H1 (cell line): ENCODE measurements around the gene SORBS1. TPM values are rescaled to one million over a fixed set of nuclear protein-coding genes. Genes with fewer than 3 reads are reported as not detected.

ENCODE experiments used
- CTCF ChIA-PET: fragments of 300-600 bp; sonication (Branson Sonifier 250); formaldehyde crosslinking; loops from one replicate; lab custom pipeline; 2021; ENCODE audit not compliant: partially characterized antibody; lab: Charles Lee
- POLR2A ChIA-PET: fragments of 300-600 bp; sonication (Branson Sonifier 250); formaldehyde crosslinking; loops from one replicate; lab custom pipeline; 2021; ENCODE audit warnings: inconsistent platforms; ENCODE audit not compliant: partially characterized antibody; lab: Charles Lee
- DNase-seq, 2 experiments: peaks; one replicate each; pipeline versions ENCODE4 v3.0.0 to v3.0.0-alpha.2; 2010 to 2022; ENCODE audit warnings: low spot score in 2 of 2, low read depth in 1 of 2, mixed read lengths in 1 of 2
- FAIRE-seq: peaks from 2 replicates; lab custom pipeline; 2011; peaks lifted over from hg19 to GRCh38; lab: Jason Lieb, UNC
- H2AFZ ChIP-seq: 2 replicates; pipeline ENCODE4 v1.8.1; 2012; ENCODE audit warnings: low read length, inconsistent platforms
- H2AK5ac ChIP-seq: 2 replicates; pipeline ENCODE4 v1.6.1; 2013; ENCODE audit warnings: low read depth, low read length
- H2BK120ac ChIP-seq: replicated peaks from 2 replicates; pipeline ENCODE3; 2013; ENCODE audit warnings: low read depth, low read length, inconsistent platforms
- H2BK12ac ChIP-seq: 2 replicates; pipeline ENCODE4 v1.6.1; 2013; ENCODE audit warnings: low read depth, low read length
- H2BK15ac ChIP-seq: 2 replicates; pipeline ENCODE4 v1.6.1; 2013; ENCODE audit warnings: low read length
- H2BK20ac ChIP-seq: 2 replicates; pipeline ENCODE4 v1.6.1; 2013; ENCODE audit warnings: low read length
- H2BK5ac ChIP-seq: 2 replicates; pipeline ENCODE4 v1.6.1; 2013; ENCODE audit warnings: low read depth, low read length
- H3K14ac ChIP-seq: 2 replicates; pipeline ENCODE4 v1.6.1; 2013; ENCODE audit warnings: inconsistent platforms; ENCODE audit not compliant: insufficient read length
- H3K18ac ChIP-seq: 2 replicates; pipeline ENCODE4 v1.6.1; 2013; ENCODE audit warnings: low read length; ENCODE audit errors: extremely low read depth
- H3K23ac ChIP-seq: 2 replicates; pipeline ENCODE4 v1.6.1; 2013; ENCODE audit warnings: inconsistent platforms; ENCODE audit not compliant: insufficient read length
- H3K23me2 ChIP-seq: 2 replicates; pipeline ENCODE4 v1.6.1; 2013; ENCODE audit warnings: low read depth, low read length
- H3K27ac ChIP-seq: 2 replicates; pipeline ENCODE4 v1.6.1; 2011; ENCODE audit warnings: low read depth, low read length, inconsistent platforms
- H3K27me3 ChIP-seq, 4 experiments: replicated peaks in 1 of 4; 1 replicate in 1 of 4; 2 replicates in 3 of 4; pipeline versions ENCODE4 v1.6.1 to v1.8.1; 2011 to 2013; ENCODE audit warnings: low read length in 3 of 4, mild to moderate bottlenecking in 3 of 4, inconsistent platforms in 2 of 4, mixed read lengths in 2 of 4, moderate library complexity in 1 of 4; ENCODE audit not compliant: control insufficient read depth in 3 of 4, insufficient read depth in 3 of 4; ENCODE audit errors: extremely low read depth in 1 of 4
- H3K36me3 ChIP-seq, 4 experiments: 2 replicates each; pipeline versions ENCODE4 v1.6.1 to v1.8.1; 2011 to 2013; ENCODE audit warnings: mild to moderate bottlenecking in 4 of 4, low read length in 3 of 4, moderate library complexity in 2 of 4, control low read depth in 1 of 4, inconsistent platforms in 1 of 4; ENCODE audit not compliant: insufficient read depth in 4 of 4, control insufficient read depth in 2 of 4
- H3K4ac ChIP-seq: replicated peaks from 2 replicates; pipeline ENCODE3; 2013; ENCODE audit warnings: low read length, low read depth, mixed read lengths, inconsistent platforms; ENCODE audit not compliant: insufficient read length
- H3K4me1 ChIP-seq, 4 experiments: replicated peaks in 1 of 4; 1 replicate in 1 of 4; 2 replicates in 3 of 4; pipeline versions ENCODE4 v1.6.1 to v1.8.1; 2011 to 2013; ENCODE audit warnings: low read length in 3 of 4, inconsistent platforms in 2 of 4, mixed read lengths in 1 of 4; ENCODE audit not compliant: insufficient read depth in 4 of 4, control insufficient read depth in 3 of 4
- H3K4me2 ChIP-seq, 2 experiments: 2 replicates each; pipeline versions ENCODE4 v1.6.1 to v1.8.1; 2011 to 2013; ENCODE audit warnings: low read depth in 2 of 2, low read length in 2 of 2, control low read depth in 1 of 2, inconsistent platforms in 1 of 2, mild to moderate bottlenecking in 1 of 2; ENCODE audit not compliant: insufficient read depth in 1 of 2
- H3K4me3 ChIP-seq, 4 experiments: fragments of 200-600, 300-600 bp in 1 of 4; sonication (generic), shearing (Covaris generic), sonication (Bioruptor Twin) in 1 of 4; 2 replicates each; pipeline versions ENCODE4 v1.5.1 to v1.8.1; 2011 to 2016; ENCODE audit warnings: low read length in 4 of 4, low read depth in 3 of 4, control low read depth in 2 of 4, inconsistent platforms in 2 of 4, mild to moderate bottlenecking in 2 of 4, mixed read lengths in 1 of 4, moderate library complexity in 1 of 4; ENCODE audit not compliant: insufficient read depth in 2 of 4; ENCODE audit errors: extremely low read depth in 1 of 4
- H3K56ac ChIP-seq: replicated peaks from 2 replicates; pipeline ENCODE3; 2013; ENCODE audit warnings: low read depth, mild to moderate bottlenecking, mixed read lengths, low read length, inconsistent platforms; ENCODE audit not compliant: insufficient read length
- H3K79me1 ChIP-seq: 2 replicates; pipeline ENCODE4 v1.6.1; 2013; ENCODE audit warnings: low read depth, low read length, control low read depth
- H3K79me2 ChIP-seq, 2 experiments: 2 replicates each; pipeline versions ENCODE4 v1.6.1 to v1.8.1; 2012 to 2013; ENCODE audit warnings: low read length in 2 of 2, mild to moderate bottlenecking in 2 of 2, inconsistent platforms in 1 of 2; ENCODE audit not compliant: insufficient read depth in 2 of 2, control insufficient read depth in 1 of 2
- H3K9ac ChIP-seq, 4 experiments: replicated peaks in 1 of 4; 1 replicate in 1 of 4; 2 replicates in 3 of 4; pipeline versions ENCODE4 v1.6.1 to v1.8.1; 2011 to 2013; ENCODE audit warnings: low read depth in 3 of 4, low read length in 3 of 4, control low read depth in 2 of 4, mild to moderate bottlenecking in 2 of 4, moderate library complexity in 2 of 4, inconsistent platforms in 1 of 4; ENCODE audit errors: extremely low read depth in 1 of 4
- H3K9me3 ChIP-seq, 2 experiments: 2 replicates each; pipeline versions ENCODE4 v1.6.1 to v1.8.1; 2012 to 2013; ENCODE audit warnings: mild to moderate bottlenecking in 2 of 2, moderate library complexity in 2 of 2, control low read depth in 1 of 2, inconsistent platforms in 1 of 2, low read depth in 1 of 2, low read length in 1 of 2, mixed read lengths in 1 of 2; ENCODE audit not compliant: insufficient read depth in 2 of 2
- H4K20me1 ChIP-seq, 2 experiments: replicated peaks in 1 of 2; 2 replicates each; pipeline versions ENCODE3 to v1.8.1; 2011 to 2013; ENCODE audit warnings: inconsistent platforms in 2 of 2, low read length in 2 of 2, mild to moderate bottlenecking in 1 of 2; ENCODE audit not compliant: insufficient read depth in 2 of 2, control insufficient read depth in 1 of 2
- H4K5ac ChIP-seq: 2 replicates; pipeline ENCODE4 v1.6.1; 2013; ENCODE audit warnings: low read length, low read depth, mixed read lengths, inconsistent platforms; ENCODE audit not compliant: insufficient read length
- H4K8ac ChIP-seq: 2 replicates; pipeline ENCODE4 v1.8.0; 2013; ENCODE audit warnings: mild to moderate bottlenecking, moderate library complexity, low read length, inconsistent platforms; ENCODE audit not compliant: insufficient read depth; ENCODE audit errors: extremely low read depth
- H4K91ac ChIP-seq: replicated peaks from 2 replicates; pipeline ENCODE3; 2013; ENCODE audit warnings: low read length, mixed read lengths, inconsistent platforms; ENCODE audit not compliant: insufficient read length
- BACH1 ChIP-seq: IDR thresholded peaks from 2 replicates; pipeline ENCODE4 v1.6.1; 2012; ENCODE audit warnings: low read length, improper control_type of control experiment
- CTCF ChIP-seq, 3 experiments: IDR thresholded peaks; 1 replicate in 2 of 3; 2 replicates in 1 of 3; pipeline versions ENCODE4 v1.5.1 to v1.6.1; 2011; ENCODE audit warnings: low read length in 3 of 3, mild to moderate bottlenecking in 3 of 3, inconsistent platforms in 2 of 3, low read depth in 1 of 3, moderate library complexity in 1 of 3; ENCODE audit not compliant: insufficient read depth in 1 of 3; ENCODE audit errors: control extremely low read depth in 1 of 3
- EGR1 ChIP-seq: IDR thresholded peaks from 2 replicates; pipeline ENCODE4 v1.6.1; 2011; ENCODE audit warnings: low read depth, low read length, borderline replicate concordance
- RAD21 ChIP-seq, 2 experiments: IDR thresholded peaks in 1 of 2; conservative IDR thresholded peaks in 1 of 2; 2 replicates each; pipeline ENCODE4 v1.6.1; 2011; ENCODE audit warnings: low read depth in 2 of 2, low read length in 2 of 2, improper control_type of control experiment in 1 of 2, inconsistent platforms in 1 of 2, mild to moderate bottlenecking in 1 of 2, moderate library complexity in 1 of 2
- SIN3A ChIP-seq, 2 experiments: IDR thresholded peaks in 1 of 2; conservative IDR thresholded peaks in 1 of 2; 2 replicates each; pipeline ENCODE4 v1.6.1; 2011 to 2012; ENCODE audit warnings: low read length in 2 of 2, improper control_type of control experiment in 1 of 2, low read depth in 1 of 2, mild to moderate bottlenecking in 1 of 2
- TBP ChIP-seq: IDR thresholded peaks from 2 replicates; pipeline ENCODE4 v1.6.1; 2011; ENCODE audit warnings: low read depth, low read length, improper control_type of control experiment
- WGBS, 2 experiments: shearing (Covaris generic) in 1 of 2; methylation state at CpG; one replicate each; pipeline versions ENCODE4 v1.1.6 to v1.1.7; 2013 to 2015; ENCODE audit warnings: low lambda C conversion rate in 2 of 2, mixed read lengths in 2 of 2, inconsistent platforms in 1 of 2, low coverage in 1 of 2, missing lambda C conversion rate in 1 of 2; ENCODE audit not compliant: insufficient replicate concordance in 2 of 2, insufficient coverage in 1 of 2, insufficient read length in 1 of 2; ENCODE audit errors: extremely low coverage in 1 of 2, missing lambda C conversion rate in 1 of 2; 5-methylcytosine and 5-hydroxymethylcytosine counted together
- polyA plus RNA-seq, 7 experiments: library from polyadenylated mRNA; depleted of rRNA in 3 of 7; stranded (reverse) in 5 of 7; unstranded in 2 of 7; fragments of >200 nt in 5 of 7; fragments of 200-250 nt in 2 of 7; gene quantifications; 1 replicate in 5 of 7; 2 replicates in 1 of 7; 4 replicates in 1 of 7; pipeline versions ENCODE4 v1.2.1 to v1.2.3, GENCODE V29; 2011 to 2013; ENCODE audit warnings: missing spikeins in 2 of 7, mixed read lengths in 2 of 7
- total RNA-seq: library from RNA; stranded (reverse); fragmentation: NEBNext Ultra II Directional; extraction: Animal tissue kit (Norgen Biotek cat#: 25700); gene quantifications from 2 replicates; pipeline ENCODE4 v1.2.1, GENCODE V29; 2021

SORBS1 gene
- total and polyA plus RNA-seq, 2 of the 8 experiments (the other 6 are each of a cell fraction or from before 2014, with no cell fraction given) = 16.0 to 35.0 TPM

GRCh38 chr10:95391581-95392216, 169.5 kb downstream of the SORBS1 start:
- H2BK15ac ChIP-seq = no peak overlapping the region
- no peaks in the 10 kb centered on the region for H3K27me3 ChIP-seq
- WGBS, 2 experiments = 33% methylated on average over 4 of the region's 4 CpGs; no CpG with 5 or more reads in 1 of the 2 experiments
- H3K14ac ChIP-seq = no peak overlapping the region
- no peak overlapping the region for H3K4me2 ChIP-seq
- peaks cover 0 to 10% (median under 1%) of the 10 kb centered on the region in 4 experiments; a peak in 5 of 8 replicates for H3K36me3 ChIP-seq
- no peak overlapping the region for H3K4ac ChIP-seq
- H4K8ac ChIP-seq = no peak overlapping the region
- H2AK5ac ChIP-seq = no peak overlapping the region
- no peak overlapping the region for H3K23ac ChIP-seq
- CTCF ChIA-PET = interaction anchor here (0.7 to 16.3 kb wide), 10 partner anchors 9 to 353 kb away, joined by 3 to 162 read pairs (median 3); no protein-coding TSS in a partner anchor
- H2BK5ac ChIP-seq = no peak overlapping the region
- no peaks in the 10 kb centered on the region for H3K79me2 ChIP-seq
- POLR2A ChIA-PET = no interaction called here
- H3K9ac ChIP-seq = no peak overlapping the region
- no peak overlapping the region for H3K27ac ChIP-seq
- FAIRE-seq (peak; percentile 91), DNase-seq (no peak)
- H3K18ac ChIP-seq = no peak overlapping the region
- H2BK12ac ChIP-seq = no peak overlapping the region
- H4K91ac ChIP-seq = no peak overlapping the region
- H2BK120ac ChIP-seq = no peak overlapping the region
- H3K56ac ChIP-seq = no peak overlapping the region
- H3K4me3 ChIP-seq = no peak overlapping the region
- H2BK20ac ChIP-seq = no peak overlapping the region
- no peak overlapping the region for H2AFZ ChIP-seq
- H3K9me3 ChIP-seq = no peaks in the 10 kb centered on the region
- no peaks in the 10 kb centered on the region for H4K20me1 ChIP-seq
- H3K79me1 ChIP-seq = no peaks in the 10 kb centered on the region
- no peak overlapping the region for H4K5ac ChIP-seq
- H3K23me2 ChIP-seq = no peaks in the 10 kb centered on the region
- TF ChIP-seq CTCF (IDR thresholded peaks at IDR 0.05; ENCODE audit: control extremely low read depth in 1 of 3, insufficient read depth in 1 of 3, low read depth in 1 of 3, low read length in 3 of 3) = peak in 2 of 3 experiments; percentile 23 to 24; a peak in 2 of 4 replicates
- no peak for TF ChIP-seq EGR1
- TF ChIP-seq BACH1 = no peak
- peak in 1 of 2 experiments; percentile 17; a peak in 1 of 4 replicates for TF ChIP-seq RAD21 (IDR thresholded peaks at IDR 0.05 in 1 of 2, conservative IDR thresholded peaks at IDR 0.05 in 1 of 2; ENCODE audit: low read depth in 2 of 2, low read length in 2 of 2)
- TF ChIP-seq SIN3A (conservative IDR thresholded peaks at IDR 0.05 in 1 of 2, IDR thresholded peaks at IDR 0.05 in 1 of 2; ENCODE audit: low read depth in 1 of 2, low read length in 2 of 2) = peak; percentile 73 to 82; a peak in 2 of 4 replicates
- TF ChIP-seq TBP = no peak
- TF ChIP-seq, all 59 proteins: peak for 3
- peaks cover 0 to 3% (median 0%) of the 10 kb centered on the region in 4 experiments; a peak in 3 of 7 replicates for H3K4me1 ChIP-seq
